Measurements from ENCODE around the gene USHBP1.

The USHBP1 gene

GRCh38 chr19:17240062-17240752 lies 24.3 kb downstream of the USHBP1 start:
- DNase-seq (ENCODE audit: low spot score), result peak; percentile 89

DNA sequence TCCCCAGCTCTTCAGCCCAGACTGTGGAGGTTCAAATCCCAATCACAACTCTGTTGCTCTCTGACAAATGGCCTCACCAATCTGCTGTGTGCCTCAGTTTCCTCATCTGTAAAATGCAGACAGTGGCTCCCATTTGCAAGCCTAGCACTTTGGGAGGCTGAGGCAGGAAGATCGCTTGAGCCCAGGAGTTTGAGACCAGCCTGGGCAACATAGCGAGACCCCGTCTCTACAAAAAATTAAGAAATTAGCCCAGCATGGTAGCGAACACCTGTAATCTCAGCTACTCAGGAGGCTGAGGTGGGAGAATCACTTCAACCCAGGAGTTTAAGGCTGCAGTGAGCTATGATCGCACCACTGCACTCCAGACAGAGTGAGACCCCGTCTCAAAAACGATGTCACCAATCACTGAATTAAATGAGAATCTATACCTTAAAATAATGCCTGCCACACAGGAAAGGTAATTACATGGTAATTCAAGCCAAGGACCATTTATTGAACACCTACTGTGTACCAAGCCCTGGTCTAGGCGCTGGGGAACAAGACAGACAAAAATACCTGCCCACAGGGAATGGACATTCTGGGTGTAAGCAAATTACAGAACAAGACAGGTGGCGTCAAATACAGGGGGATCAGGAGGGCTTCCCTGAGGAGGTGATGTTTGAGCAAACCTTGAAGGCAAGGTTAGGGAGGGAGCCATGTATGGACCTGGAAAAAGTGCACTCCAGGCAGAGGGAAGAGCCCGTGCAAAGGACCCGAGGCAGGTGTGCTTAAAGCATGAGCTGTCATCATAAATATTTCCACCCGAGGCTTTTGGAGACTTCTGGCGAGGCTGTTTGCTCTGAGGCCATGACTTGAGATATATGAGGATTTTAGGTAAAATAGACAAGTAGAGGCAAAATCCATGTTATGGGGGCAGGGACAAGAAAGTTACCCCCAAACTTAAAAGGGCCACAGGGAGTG lies 26.5 kb downstream of the USHBP1 start:
- DNase-seq (ENCODE audit: low spot score), result no peak

GRCh38 chr19:17236811-17237543 lies 27.6 kb downstream of the USHBP1 start:
- DNase-seq (ENCODE audit: low spot score), result no peak

GRCh38 chr19:17235971-17236777 lies 28.4 kb downstream of the USHBP1 start:
- no peak for DNase-seq (ENCODE audit: low spot score)

GRCh38 chr19:17235300-17235970 lies 29.1 kb downstream of the USHBP1 start:
- no peak for DNase-seq (ENCODE audit: low spot score)

DNA sequence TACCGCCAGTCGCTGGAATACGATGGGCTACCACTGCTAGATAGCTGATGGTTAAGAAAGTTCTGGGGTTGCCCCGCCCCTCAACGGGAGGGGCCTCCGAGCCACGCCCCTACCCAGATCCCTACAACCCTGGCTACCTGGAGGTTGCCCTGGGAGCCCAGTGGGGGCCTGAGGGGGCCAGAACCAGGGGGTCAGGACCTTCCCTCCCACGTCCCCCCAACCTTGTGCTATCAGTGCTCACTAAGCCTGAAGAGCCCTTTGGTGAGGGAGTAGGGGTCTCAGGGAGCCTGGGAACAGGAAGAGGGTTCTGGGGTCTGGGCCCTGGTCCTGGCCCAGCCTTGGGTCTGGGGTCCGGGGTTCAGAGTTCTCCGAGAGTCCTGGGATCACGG lies 29.6 kb downstream of the USHBP1 start:
- peak; percentile 65 for DNase-seq (ENCODE audit: low spot score)

- DNase-seq (ENCODE audit: low spot score), result no peak
Measured at GRCh38 chr19:17232258-17232657, 32.3 kb downstream of the USHBP1 start.

DNA sequence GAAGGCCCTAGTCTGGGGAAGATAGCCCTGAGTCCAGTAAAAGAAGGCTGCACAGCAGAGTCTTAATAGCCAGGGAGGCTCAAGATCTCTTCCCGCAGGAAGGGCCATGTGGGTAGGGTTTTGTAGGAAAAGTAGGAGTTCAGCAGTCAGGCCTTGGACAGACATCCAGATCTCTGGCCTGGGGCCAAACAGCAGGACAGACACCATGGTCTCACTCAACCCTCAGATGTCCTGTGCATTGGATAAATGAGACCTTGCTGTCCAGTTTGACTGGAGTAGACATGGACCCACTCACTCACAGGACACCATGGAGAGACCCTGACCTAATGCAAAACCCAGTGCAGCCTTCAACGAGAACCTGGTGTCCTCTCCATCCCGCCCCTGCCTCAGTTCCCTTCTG lies 34.7 kb downstream of the USHBP1 start:
- no peak for DNase-seq (ENCODE audit: low spot score)

GRCh38 chr19:17227798-17228367 lies 36.7 kb downstream of the USHBP1 start:
- no peak for DNase-seq (ENCODE audit: low spot score)

DNA sequence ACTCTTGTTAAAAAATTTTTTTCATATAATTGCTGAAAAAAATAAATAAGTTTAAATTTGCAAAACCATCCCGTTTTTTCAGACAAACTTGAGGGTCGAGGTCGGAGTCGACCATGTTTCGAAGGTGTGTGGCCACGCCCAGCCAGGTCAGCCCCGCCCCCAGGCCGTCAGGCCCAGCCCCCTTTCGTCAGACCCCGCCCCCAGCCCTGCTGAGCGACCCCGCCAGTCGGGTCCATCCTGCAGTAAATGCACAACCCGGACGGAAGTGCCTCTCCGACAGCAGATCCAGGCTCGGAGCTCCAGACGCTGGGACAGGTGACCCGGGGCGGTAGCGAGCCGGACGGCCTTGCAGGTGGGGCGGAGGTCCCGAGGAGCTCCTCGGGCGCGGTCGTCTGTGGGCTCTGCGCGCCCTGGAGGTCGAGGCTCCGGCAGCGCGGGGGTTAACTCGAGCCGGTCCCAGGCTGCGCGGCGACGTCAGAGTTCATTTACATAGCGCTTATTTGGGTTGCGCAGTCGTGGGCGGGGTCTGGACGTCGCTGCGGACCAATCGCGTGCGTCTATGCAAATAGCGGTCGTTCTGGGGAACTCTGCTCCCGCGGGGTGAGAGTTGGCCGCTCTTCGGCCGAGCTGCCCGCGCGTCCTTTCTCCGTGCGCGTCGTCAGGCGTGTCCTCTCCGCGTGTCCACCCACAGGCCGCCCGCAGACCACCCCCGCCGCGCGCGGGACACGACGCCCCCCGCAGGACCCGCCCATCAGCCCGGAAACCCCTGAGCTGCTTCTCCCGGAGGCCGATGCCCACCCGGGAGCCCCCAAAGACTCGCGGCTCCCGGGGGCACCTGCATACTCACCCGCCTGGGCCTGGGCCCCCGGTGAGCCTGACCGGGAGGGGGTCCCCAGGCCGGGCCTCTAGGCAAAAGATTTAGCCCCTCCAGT lies 38.3 kb downstream of the USHBP1 start, which contains the start of gene OCEL1:
Gene OCEL1, plus strand, starts transcription at position 225 of the 932 bp plus-strand sequence. Its CDS starts 22 bp downstream, at position 247.
- peak; percentile 94 for DNase-seq (ENCODE audit: low spot score)

- no peak for DNase-seq (ENCODE audit: low spot score)
Measured at GRCh38 chr19:17225053-17225452, 39.5 kb downstream of the USHBP1 start.

DNA sequence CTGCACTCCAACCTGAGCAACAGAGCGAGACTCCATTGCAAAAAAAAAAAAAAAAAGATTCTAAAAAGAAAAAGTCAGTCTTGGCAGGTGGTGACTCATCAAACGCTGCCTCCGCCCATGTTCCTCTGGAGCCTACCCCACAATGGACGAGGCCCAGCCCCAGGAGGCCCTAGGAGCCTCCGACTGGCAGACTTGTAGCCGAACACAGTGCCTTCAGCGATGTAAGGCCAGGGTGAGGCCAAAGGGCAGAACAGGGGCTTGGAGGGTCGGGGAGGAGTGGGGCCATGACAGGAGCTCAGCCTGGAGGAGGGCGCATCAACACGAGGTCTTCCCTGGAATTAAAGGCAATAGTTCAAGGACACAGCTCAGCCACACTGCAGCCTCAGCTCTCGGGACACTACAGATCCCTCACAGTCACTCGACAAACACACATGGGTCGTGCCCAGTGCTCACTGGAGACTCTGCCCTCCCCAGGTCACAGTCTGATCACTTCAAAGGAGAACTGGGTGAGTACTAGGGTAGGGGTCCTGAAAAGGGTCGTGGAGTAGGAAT lies 44.3 kb downstream of the USHBP1 start:
- DNase-seq (ENCODE audit: low spot score), result no peak

DNA sequence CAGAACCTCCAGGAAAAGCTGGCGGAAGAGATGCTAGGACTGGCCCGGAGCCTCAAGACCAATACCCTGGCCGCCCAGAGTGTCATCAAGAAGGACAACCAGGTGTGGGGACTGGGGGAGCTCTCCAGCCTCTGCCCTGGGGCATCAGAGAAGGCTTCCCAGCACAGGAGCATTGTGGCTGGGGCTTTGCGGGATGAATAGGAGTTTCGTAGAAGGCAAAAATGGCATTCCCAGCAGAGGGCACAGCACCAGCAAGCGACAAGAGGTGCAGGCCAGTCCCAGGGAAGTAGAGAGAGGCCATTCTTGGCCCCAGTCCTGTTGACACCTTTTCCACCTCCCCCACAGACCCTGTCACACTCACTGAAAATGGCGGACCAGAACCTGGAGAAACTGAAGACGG lies 45.3 kb downstream of the USHBP1 start:
- DNase-seq (ENCODE audit: low spot score), result no peak

DNA sequence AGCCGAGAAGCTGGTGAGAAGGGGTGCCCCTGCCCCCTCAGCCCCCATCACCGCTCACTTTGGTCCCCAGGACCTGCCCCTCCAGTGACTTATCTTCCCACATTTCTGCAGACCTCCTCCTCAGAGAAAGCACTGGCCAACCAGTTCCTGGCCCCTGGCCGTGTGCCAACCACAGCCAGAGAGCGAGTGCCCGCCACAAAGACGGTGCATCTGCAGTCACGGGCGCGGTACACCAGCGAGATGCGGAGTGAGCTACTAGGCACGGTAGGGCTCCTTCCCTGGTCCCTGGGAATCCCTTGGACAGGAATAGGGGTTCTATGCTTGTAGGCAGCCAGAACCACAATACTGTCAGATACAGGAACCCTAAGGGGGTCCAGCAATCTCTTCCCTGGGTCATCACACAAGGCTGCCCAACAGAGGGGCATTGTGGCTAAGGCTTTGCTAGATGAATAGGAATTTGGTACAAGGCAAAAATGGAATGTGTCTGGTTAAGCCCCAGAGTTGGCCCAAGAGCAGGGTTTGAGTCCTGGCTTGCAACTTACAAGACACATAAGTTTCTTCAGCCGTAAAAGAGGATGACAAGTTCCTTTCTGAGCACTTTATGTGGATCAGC lies 48.4 kb downstream of the USHBP1 start:
- DNase-seq (ENCODE audit: low spot score), result no peak

GRCh38 chr19:17215127-17215971 lies 49.2 kb downstream of the USHBP1 start, which contains the start of gene USE1:
Gene USE1 (plus strand): TSS chr19:17215357. CDS start chr19:17215406, 49 bp downstream.
- peak; percentile 97 for DNase-seq (ENCODE audit: low spot score)

DNA sequence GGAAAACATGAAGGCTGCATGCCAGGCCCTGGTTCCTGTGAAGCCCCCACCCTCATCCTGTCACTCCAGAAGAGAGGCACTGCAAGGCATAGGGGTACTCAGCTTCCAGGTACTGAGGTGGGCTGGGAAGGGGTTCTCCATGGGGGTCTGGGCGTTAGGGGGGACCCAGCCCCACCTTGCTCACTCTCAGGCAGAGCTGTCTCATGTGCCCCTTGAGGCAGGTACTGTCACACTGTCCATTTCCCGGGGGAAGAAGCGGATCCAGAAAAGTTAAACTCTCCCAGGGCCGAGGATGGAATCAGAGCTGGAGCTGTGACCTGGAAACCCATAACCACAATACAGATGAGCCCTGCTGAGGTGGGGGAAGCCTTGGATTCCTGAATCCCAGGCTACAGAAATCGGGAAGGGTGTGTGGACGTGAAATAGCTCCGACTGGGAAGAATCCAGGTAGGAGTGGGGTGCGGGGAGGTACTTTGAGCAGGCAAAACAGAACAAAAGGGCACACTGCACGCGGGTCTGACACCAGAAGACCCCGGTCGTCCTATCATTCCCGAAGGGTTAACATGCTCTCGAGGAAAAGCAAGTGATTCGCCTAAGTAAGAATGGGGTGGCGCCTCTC lies 49.9 kb downstream of the USHBP1 start:
- no peak for DNase-seq (ENCODE audit: low spot score)

DNA sequence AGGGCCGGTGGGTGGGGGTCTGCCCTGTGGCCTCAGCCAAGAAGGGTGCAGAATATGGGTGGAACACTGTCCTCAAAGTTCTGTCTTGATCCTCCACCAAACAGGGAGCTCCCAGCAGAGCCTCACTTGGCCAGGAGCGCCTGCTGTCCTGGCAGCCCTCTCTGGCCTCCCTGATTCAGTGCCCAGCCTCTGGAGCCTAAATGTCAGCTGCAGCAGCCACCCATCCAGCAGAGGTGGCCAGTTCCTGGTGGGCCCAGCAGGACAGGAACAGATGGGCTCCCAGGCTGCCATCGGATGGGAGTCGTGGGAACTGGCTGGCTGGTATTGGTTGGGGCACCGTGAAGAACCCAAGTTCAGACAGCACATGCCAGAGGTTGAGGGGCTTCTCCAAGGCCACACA lies 51.2 kb downstream of the USHBP1 start:
- no peak for DNase-seq (ENCODE audit: low spot score)

Measured in HuH-7.5 (cell line).